NCI-H446 treated with DMSO at 0.1 percent for 48 hours (cell line): Measurements from ENCODE around the gene PRAMEF26.
"Not testable (repeated sequence)": the region's sequence is repeated elsewhere in the genome, so short reads cannot be mapped to it uniquely, and the experiment has no call there.

Experiments
- DNase-seq: peaks from one replicate; lab custom pipeline; 2025; lab: John Stamatoyannopoulos, UW

PRAMEF26 gene

DNA sequence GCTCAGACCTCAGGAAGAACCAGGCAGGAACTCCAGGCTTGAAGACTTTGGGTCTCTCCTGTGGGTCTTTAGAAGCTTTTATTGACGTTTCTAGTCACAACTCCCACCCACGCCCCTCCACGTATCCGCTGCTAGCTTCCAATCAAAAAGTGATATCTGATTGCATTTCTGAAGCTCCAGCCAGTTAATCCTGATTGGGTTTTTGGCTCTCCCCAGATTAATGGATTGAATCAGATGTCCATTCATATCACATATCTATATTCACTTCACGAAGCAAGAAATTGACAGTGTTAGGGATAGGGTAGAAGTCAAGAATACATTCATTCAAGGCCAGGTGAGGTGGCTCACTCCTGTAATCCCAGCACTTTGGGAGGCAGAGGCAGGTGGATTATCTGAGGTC, at the start of gene PRAMEF26:
PRAMEF26 (minus strand) TSS at position 101 of the 400 bp plus-strand sequence. CDS start 2,914 bp downstream, outside the sequence.
- DNase-seq, result not testable (repeated sequence)

DNA sequence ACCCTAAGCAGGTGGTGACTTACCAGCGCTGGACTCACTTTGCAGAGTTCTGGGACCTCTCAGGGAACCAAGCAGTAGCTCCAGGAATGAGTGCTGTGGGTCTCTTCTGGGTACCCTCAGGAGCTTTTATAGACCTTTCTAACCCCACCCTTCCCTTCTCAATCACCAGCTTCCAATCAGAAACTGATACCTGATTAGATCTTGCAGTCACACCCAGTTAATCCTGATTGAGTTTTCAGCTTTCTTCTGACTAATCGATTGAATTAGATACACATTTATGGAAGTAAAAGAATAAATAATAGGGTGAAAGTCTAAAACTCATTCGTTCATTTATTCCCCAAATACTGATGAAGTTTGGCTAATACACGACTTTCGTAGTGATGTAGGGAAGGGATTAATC, 45.5 kb upstream of the PRAMEF26 start, which contains the start of gene PRAMEF13:
PRAMEF13 (minus strand) TSS at position 101 of the 400 bp plus-strand sequence. CDS start 1,820 bp downstream, outside the sequence.
- not testable (repeated sequence) for DNase-seq

- DNase-seq, result not testable (repeated sequence)
Observed at GRCh38 chr1:13171548-13171947, 15.7 kb upstream of the PRAMEF26 start, which contains the start of gene PRAMEF9. TSS of gene PRAMEF9 (plus strand) at chr1:13171848. CDS start at chr1:13175281, 3,433 bp downstream.

DNA sequence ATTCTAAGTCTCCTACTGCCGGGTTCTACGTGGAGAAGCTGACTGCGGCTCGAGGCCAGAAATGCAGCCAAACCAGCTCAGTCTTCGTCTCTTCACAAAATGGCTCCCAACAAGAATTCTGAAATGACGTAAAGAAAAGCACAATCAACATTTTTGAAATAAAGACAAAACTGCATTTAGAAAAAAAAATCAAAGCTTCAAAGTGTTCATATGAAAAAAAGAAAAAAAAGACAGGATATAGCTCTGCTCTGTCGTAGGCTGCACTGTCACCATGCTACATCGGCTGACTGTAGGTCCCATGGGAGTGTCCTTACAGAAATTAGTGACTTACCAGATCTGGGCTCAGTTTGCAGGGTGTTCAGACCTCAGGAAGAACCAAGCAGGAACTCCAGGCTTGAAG, 9.7 kb upstream of the PRAMEF26 start, which contains the start of gene HNRNPCL4:
HNRNPCL4 (minus strand) TSS at position 101 of the 400 bp plus-strand sequence. CDS start 164 bp downstream, outside the sequence.
- not testable (repeated sequence) for DNase-seq

DNA sequence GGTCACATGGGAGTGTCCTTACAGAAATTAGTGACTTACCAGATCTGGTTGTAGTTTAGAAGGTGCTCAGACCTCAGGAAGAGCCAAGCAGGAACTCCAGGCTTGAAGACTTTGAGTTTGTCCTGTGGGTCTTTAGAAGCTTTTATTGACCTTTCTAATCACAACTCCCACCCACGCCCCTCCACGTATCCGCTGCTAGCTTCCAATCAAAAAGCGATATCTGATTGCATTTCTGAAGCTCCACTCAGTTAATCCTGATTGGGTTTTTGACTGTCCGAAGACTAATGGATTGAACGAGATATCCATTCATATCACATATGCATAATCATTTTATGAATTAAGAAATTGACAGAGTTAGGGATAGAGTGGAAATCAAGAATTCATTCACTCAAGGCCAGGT, 39.1 kb downstream of the PRAMEF26 start, which contains the start of gene HNRNPCL2:
HNRNPCL2 (minus strand) TSS at position 101 of the 400 bp plus-strand sequence. CDS start 454 bp downstream, outside the sequence.
- DNase-seq, result not testable (repeated sequence)
